Activated naive CD4-positive, alpha-beta T cell treated with anti-CD3 and anti-CD28 coated beads, Interleukin-2, amount 50 U/mL, for 24 hours (primary cell): ENCODE data around the gene CLMN.

Experiments used
- H3K27ac Mint-ChIP-seq: one replicate; pipeline ENCODE4 v1.8.0; 2021; ENCODE audit warnings: mild to moderate bottlenecking, mixed read lengths
- H3K27me3 Mint-ChIP-seq: one replicate; pipeline ENCODE4 v1.8.0; 2021; ENCODE audit warnings: mixed read lengths
- H3K36me3 Mint-ChIP-seq: one replicate; pipeline ENCODE4 v1.8.0; 2021; ENCODE audit warnings: mixed read lengths
- H3K4me1 Mint-ChIP-seq: one replicate; pipeline ENCODE4 v1.8.0; 2021; ENCODE audit warnings: mixed read lengths
- H3K4me3 Mint-ChIP-seq: one replicate; pipeline ENCODE4 v1.8.0; 2021; ENCODE audit warnings: mild to moderate bottlenecking, mixed read lengths
- H3K9me3 Mint-ChIP-seq: one replicate; pipeline ENCODE4 v1.8.0; 2021; ENCODE audit warnings: mixed read lengths

Gene CLMN

GRCh38 chr14:95256776-95257060 is 63.0 kb downstream of the CLMN start:
- Mint-ChIP-seq H3K9me3 (no peaks in the 10 kb centered on the region), H3K36me3 (no peaks in the 10 kb centered on the region), H3K27me3 (no peaks in the 10 kb centered on the region), H3K4me3 (no peak overlapping the region), H3K4me1 (peaks cover 9% of the 10 kb centered on the region), H3K27ac (no peak overlapping the region)

- Mint-ChIP-seq H3K4me1 (peaks cover 9% of the 10 kb centered on the region), H3K4me3 (no peak overlapping the region), H3K27ac (no peak overlapping the region), H3K27me3 (no peaks in the 10 kb centered on the region), H3K36me3 (no peaks in the 10 kb centered on the region), H3K9me3 (no peaks in the 10 kb centered on the region)
These were observed 63.5 kb downstream of the CLMN start for GRCh38 chr14:95256002-95256775.

GRCh38 chr14:95255487-95255886 is 64.2 kb downstream of the CLMN start:
- H3K27me3 Mint-ChIP-seq: no peaks in the 10 kb centered on the region
- H3K4me1 Mint-ChIP-seq: peaks cover 2% of the 10 kb centered on the region
- H3K9me3 Mint-ChIP-seq: no peaks in the 10 kb centered on the region
- H3K4me3 Mint-ChIP-seq: no peak overlapping the region
- H3K27ac Mint-ChIP-seq: no peak overlapping the region
- no peaks in the 10 kb centered on the region for H3K36me3 Mint-ChIP-seq

GRCh38 chr14:95255013-95255412 is 64.7 kb downstream of the CLMN start:
- H3K27me3 Mint-ChIP-seq: peaks cover 3% of the 10 kb centered on the region
- no peak overlapping the region for H3K27ac Mint-ChIP-seq
- no peak overlapping the region for H3K4me3 Mint-ChIP-seq
- no peaks in the 10 kb centered on the region for H3K36me3 Mint-ChIP-seq
- no peaks in the 10 kb centered on the region for H3K4me1 Mint-ChIP-seq
- no peaks in the 10 kb centered on the region for H3K9me3 Mint-ChIP-seq

GRCh38 chr14:95254288-95254687 is 65.4 kb downstream of the CLMN start:
- Mint-ChIP-seq H3K4me1 (no peaks in the 10 kb centered on the region), H3K4me3 (no peak overlapping the region), H3K9me3 (no peaks in the 10 kb centered on the region), H3K27ac (no peak overlapping the region), H3K36me3 (no peaks in the 10 kb centered on the region), H3K27me3 (peaks cover 4% of the 10 kb centered on the region)

- H3K9me3 Mint-ChIP-seq: no peaks in the 10 kb centered on the region
- H3K36me3 Mint-ChIP-seq: no peaks in the 10 kb centered on the region
- H3K27me3 Mint-ChIP-seq: peaks cover 4% of the 10 kb centered on the region
- H3K4me3 Mint-ChIP-seq: no peak overlapping the region
- H3K27ac Mint-ChIP-seq: no peak overlapping the region
- H3K4me1 Mint-ChIP-seq: no peaks in the 10 kb centered on the region
These were observed 66.6 kb downstream of the CLMN start for GRCh38 chr14:95253039-95253630.

- Mint-ChIP-seq H3K9me3 (no peaks in the 10 kb centered on the region), H3K36me3 (no peaks in the 10 kb centered on the region), H3K27me3 (peaks cover 4% of the 10 kb centered on the region), H3K4me1 (no peaks in the 10 kb centered on the region), H3K27ac (no peak overlapping the region), H3K4me3 (no peak overlapping the region)
These were observed 67.5 kb downstream of the CLMN start for GRCh38 chr14:95252219-95252618.

GRCh38 chr14:95250936-95251335 is 68.8 kb downstream of the CLMN start:
- H3K4me1 Mint-ChIP-seq: no peaks in the 10 kb centered on the region
- no peak overlapping the region for H3K4me3 Mint-ChIP-seq
- H3K36me3 Mint-ChIP-seq: no peaks in the 10 kb centered on the region
- H3K27ac Mint-ChIP-seq: no peak overlapping the region
- peaks cover 4% of the 10 kb centered on the region for H3K27me3 Mint-ChIP-seq
- no peaks in the 10 kb centered on the region for H3K9me3 Mint-ChIP-seq

GRCh38 chr14:95250140-95250769 is 69.5 kb downstream of the CLMN start:
- Mint-ChIP-seq H3K27ac (no peak overlapping the region), H3K4me1 (no peaks in the 10 kb centered on the region), H3K4me3 (no peak overlapping the region), H3K9me3 (no peaks in the 10 kb centered on the region), H3K27me3 (peaks cover 4% of the 10 kb centered on the region), H3K36me3 (no peaks in the 10 kb centered on the region)

GRCh38 chr14:95248432-95248831 is 71.3 kb downstream of the CLMN start:
- no peaks in the 10 kb centered on the region for H3K36me3 Mint-ChIP-seq
- no peaks in the 10 kb centered on the region for H3K9me3 Mint-ChIP-seq
- H3K27ac Mint-ChIP-seq: no peak overlapping the region
- no peak overlapping the region for H3K4me3 Mint-ChIP-seq
- H3K4me1 Mint-ChIP-seq: no peaks in the 10 kb centered on the region
- peaks cover 5% of the 10 kb centered on the region for H3K27me3 Mint-ChIP-seq

- Mint-ChIP-seq H3K27ac (no peak overlapping the region), H3K36me3 (no peaks in the 10 kb centered on the region), H3K27me3 (peaks cover 5% of the 10 kb centered on the region), H3K4me3 (no peak overlapping the region), H3K9me3 (no peaks in the 10 kb centered on the region), H3K4me1 (no peaks in the 10 kb centered on the region)
These were observed 72.8 kb downstream of the CLMN start for GRCh38 chr14:95246870-95247269.

- H3K27ac Mint-ChIP-seq: no peak overlapping the region
- no peaks in the 10 kb centered on the region for H3K9me3 Mint-ChIP-seq
- no peaks in the 10 kb centered on the region for H3K4me1 Mint-ChIP-seq
- peaks cover 5% of the 10 kb centered on the region for H3K27me3 Mint-ChIP-seq
- no peaks in the 10 kb centered on the region for H3K36me3 Mint-ChIP-seq
- H3K4me3 Mint-ChIP-seq: no peak overlapping the region
These were observed 74.4 kb downstream of the CLMN start for GRCh38 chr14:95245334-95245733.

GRCh38 chr14:95244587-95244986 is 75.1 kb downstream of the CLMN start:
- H3K27ac Mint-ChIP-seq: no peak overlapping the region
- H3K27me3 Mint-ChIP-seq: peaks cover 2% of the 10 kb centered on the region
- no peaks in the 10 kb centered on the region for H3K4me1 Mint-ChIP-seq
- H3K36me3 Mint-ChIP-seq: no peaks in the 10 kb centered on the region
- no peaks in the 10 kb centered on the region for H3K9me3 Mint-ChIP-seq
- H3K4me3 Mint-ChIP-seq: no peak overlapping the region

- Mint-ChIP-seq H3K4me3 (no peak overlapping the region), H3K4me1 (no peaks in the 10 kb centered on the region), H3K36me3 (no peaks in the 10 kb centered on the region), H3K27ac (no peak overlapping the region), H3K9me3 (no peaks in the 10 kb centered on the region), H3K27me3 (peaks cover 3% of the 10 kb centered on the region)
These were observed 76.8 kb downstream of the CLMN start for GRCh38 chr14:95242870-95243269.

GRCh38 chr14:95240859-95241813 is 78.6 kb downstream of the CLMN start:
- no peaks in the 10 kb centered on the region for H3K9me3 Mint-ChIP-seq
- peaks cover 4% of the 10 kb centered on the region for H3K27me3 Mint-ChIP-seq
- H3K27ac Mint-ChIP-seq: no peak overlapping the region
- no peak overlapping the region for H3K4me3 Mint-ChIP-seq
- no peaks in the 10 kb centered on the region for H3K4me1 Mint-ChIP-seq
- no peaks in the 10 kb centered on the region for H3K36me3 Mint-ChIP-seq
